Activated CD4-positive, alpha-beta T cell treated with anti-CD3 and anti-CD28 coated beads, Interleukin-2, amount 50 U/mL, for 4 hours (primary cell): Measurements from ENCODE around the gene PKP4.

Experiments used
- DNase-seq, 2 experiments: peaks; one replicate each; pipeline ENCODE4 v3.0.0-alpha.2; 2020

The PKP4 gene

DNA sequence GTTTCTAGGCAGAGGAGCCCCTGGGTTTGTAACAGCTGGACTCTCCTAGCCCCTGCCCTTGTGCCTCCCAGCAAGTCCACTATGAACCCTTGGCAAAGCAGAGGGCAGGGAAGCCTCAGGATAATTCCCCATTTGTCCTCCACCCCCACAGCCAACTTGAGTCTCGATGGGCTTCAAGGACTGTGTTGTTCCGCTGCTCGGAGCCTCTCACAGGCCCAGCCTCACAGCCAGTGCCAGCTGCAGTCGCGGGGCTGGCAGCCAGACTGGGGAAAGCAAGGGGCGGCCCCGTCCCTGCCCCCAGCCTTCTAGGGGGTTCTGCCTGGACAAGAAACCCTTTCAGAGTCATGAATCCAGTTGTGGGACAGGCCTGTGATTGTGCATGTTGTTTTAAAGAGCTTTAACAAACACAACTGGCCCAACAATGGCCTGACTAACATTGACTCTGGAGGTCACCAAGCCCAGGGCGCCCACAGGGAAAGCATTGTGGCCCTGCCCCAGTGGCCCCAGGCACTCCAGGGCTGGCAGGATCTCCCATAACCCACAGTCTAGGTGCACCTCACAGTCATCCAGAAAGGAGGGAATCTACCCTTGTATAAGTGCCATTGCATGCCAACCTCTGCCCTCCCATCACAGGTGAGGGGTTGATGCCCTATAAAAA lies 266.6 kb downstream of the PKP4 start:
- DNase-seq, result no peak

DNA sequence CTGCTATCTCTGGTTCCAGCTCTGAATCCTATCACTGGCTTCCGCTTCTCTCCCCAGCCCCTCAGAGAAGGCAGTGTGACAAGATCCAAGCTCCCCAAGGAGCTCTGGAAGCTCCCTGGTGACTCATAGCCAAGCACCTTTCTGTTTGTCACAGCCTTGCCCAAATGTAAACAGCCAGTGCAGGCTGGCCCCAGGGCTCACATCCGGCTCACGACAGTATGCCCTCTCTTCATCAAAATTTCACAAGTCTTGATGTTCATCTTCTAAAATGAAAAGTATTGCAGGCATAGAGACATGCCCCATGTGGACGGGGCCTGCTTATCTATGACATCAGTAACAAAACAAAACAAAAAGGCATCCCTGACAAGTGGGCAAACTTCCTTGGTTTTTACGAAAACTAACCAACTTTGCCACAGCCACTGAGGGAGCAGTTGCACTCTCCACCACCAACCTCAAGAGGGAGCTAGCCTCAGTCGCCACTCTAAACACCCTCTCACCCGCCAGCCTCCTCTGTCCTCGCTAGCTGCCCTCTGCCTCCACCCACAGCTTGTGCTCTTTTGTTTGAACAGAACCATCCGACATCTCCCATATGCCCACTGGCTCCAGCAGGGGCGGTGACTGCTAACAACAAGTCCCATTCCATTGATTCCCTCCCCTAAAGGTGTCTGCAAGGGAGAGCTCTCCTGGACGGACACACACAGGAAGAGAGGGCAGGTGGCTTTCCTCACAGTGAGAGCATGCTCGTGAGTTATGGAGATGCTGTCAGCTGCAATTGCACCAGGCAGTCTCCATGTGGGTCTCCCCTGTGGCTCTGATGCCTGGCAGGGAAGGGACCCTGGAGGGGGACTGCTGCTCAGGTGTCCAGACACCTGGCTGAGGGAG lies 267.4 kb downstream of the PKP4 start:
- no peak for DNase-seq

DNA sequence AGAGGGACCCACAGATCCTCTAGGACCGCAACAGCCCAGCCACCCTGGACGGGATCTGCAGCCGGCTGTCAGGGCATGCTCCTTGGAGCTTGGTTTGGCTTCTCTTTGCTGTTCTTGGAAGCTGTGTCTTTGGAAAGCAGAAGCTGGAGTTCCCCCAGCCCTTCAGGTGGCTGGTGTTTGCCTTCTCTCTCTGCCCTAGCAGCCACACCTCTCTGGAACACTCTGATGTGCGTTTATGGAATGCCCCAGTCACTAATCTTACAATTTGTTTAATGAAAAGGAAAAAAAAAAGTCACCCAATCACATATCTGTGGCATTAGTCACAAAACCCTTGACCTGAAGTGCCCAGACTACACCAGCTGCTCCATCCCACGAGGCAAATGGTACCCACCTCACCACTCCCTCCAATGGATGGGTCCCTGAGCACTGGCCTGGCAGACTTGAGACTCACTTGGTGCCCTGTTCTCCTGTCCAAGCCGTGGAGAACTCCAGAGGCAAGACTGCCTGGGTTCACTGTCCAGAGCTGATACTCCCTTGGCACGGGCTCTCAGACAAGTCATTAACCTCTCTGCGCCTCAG lies 268.1 kb downstream of the PKP4 start:
- DNase-seq, result no peak

DNA sequence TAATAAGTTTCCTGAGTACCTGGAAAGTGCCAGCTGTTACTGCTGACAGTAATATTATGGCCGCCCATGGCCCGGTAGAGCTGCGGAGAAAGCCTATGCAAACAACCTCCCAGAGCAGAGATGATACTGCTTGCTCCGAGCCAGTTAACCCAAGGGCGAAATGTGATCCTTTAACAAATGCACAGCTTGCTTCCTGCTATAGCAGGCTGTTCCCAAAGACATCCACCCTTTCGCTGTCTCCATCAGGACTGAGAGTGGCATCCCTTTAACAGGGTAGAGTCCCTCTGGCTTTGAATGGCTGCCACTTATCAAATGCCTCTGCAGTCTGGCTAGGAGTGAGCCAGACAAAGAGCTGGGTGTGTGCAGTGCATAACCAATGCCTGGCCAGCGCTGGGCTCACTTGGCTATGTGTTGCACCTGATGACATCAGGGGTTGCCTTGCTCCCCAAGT lies 268.7 kb downstream of the PKP4 start:
- DNase-seq, result no peak

DNA sequence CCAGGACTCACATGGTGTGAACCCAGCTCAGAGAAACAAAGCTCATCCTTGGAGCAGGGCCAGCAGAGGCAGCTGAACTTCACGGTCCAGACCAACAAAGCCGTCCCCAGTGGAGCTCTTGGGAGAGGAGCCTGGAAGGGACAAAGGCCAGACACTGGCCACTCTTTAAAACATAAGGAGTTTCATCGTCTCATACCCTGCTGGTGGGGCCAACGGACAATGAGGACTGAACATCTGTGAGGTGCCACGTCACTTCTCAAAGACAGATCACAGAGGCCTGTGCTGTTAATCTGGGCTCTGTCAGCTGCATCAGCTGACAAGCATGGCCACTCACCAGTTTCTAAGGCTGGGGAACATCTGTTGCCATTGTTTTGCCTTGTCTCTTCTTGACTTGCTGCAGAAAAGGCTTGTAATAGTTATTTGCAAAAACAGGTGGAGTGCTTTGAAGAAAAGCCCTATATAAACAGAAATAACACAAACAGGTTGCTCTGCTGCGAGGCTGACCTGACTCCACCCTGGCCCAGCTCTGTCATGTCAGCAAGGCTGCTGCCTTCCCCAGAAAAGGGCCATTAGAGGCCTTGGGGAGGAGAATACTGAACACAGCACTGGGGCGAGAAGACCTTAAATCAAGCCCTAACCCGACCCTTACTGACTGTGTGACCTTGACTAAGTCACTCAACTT lies 270.3 kb downstream of the PKP4 start:
- no peak for DNase-seq

DNA sequence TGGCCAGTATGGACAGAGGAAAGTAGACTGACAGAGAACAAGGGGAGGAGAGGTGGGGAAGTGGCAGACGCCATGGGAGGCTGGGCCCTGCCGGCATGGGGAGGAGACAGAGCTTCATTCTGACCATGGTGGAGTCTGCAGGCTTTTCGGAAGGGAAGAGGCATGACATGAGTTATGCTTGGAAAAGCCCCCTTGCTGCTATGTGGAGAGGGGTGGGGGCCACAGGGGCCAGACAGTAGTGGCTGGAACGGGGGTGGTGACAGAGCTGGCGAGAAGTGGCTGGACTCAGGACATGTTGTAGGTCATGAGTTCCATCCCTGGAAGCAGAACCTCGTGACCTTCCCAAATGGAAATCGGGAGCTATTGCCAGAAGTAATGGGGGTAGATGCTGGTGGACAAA lies 271.7 kb downstream of the PKP4 start:
- no peak for DNase-seq

DNA sequence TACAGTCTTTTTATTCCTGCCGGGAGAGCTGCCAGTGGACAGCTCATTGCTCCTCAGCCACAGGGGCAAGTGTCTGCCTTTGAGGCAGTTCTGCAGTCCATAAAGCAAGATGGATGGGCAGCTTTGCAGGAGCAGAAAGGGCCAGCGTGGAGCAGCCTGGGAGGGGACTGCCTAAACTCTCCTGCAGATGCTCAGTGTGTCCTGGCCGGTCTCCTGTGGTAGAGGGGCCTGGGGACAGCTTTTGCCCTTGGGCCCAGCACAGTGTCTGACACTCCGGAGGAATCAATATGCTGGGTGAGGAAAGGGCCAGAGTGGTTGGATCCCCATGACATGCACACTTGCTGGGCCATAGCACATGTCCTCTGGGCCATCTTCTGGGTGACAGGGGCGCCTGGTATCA lies 272.7 kb downstream of the PKP4 start:
- no peak for DNase-seq

DNA sequence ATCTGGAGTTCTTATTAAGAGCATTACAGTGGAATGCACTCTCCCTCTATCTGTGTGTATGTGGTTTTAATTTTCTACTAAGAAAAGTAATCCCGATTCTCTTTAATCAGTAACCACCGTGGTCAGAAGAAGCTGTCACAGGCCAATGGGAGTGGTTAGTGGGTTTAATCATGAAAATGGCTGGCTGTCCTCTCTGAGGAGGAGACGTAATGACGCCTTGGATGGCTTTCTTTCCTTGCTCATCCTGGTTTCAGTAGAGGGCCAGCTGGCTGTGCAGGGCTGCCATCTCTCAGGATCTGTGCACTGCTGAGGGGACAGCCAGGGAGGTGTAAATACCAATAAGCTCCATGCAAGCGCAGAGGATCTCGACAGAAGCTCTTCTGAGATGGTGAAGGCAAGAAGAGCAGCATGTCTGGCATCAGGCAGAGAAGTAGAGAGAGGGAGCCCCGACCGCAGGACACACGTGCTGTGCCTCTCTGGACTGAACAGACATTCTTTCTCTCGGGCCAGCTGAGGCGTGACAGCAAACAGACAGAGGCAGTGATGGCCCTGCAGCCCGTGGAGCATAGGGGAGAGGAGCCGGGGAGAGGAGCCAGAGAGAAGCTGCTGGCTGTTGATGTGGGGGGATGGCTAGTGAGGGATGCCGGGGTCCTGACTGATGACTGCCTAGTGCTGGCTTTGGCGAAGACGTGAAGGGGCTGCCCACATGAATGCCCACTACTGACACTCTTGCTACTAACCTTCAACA lies 273.3 kb downstream of the PKP4 start:
- no peak for DNase-seq

DNA sequence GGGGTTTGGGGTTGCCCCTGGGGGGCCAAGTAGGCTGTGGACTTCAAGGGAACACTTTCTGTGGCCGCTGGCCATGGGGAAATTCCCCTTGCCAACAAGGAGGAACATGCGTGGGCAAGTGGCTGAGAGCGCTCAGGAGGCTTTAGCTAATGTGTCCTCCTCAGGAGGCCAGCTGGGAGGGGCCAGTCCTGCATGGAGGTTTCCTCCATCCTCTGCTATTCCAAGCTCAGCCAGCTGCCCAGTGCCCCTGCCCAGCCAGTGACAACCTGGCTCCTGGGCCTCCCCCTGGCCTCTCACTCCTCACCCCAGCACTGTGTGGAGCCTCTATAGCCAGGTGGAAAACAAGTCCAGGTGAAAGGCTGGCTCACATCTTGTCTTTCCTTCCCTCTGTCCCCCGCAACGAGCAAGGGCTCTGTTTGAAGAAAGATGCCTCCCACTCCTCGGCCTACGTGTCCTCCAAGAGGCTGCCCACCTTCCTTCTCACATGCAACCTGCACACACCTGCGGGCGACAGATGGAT lies 273.9 kb downstream of the PKP4 start:
- DNase-seq, result no peak

DNA sequence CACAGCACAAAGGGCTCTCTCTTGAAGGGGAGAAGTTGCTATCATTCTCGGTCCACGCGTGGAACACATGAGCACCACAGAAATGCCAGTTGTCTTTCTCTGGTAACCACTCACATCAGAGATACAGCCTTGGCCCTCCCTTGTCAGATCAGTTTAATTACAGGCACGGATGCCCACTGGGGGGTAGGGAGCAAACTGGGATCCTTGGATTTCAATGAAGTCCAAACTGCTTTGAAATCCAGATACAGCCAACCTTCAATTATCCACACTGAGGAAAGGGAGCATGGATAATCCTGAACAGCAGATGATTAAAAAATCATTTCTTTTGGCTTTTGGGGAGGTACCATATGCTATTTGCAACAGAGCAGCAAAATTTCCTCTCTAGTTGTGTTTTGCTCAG lies 274.6 kb downstream of the PKP4 start:
- no peak for DNase-seq
